MM.1S (cell line): ENCODE data around the gene RALGAPA2.

Source experiments
- DNase-seq: peaks from one replicate; pipeline ENCODE4 v3.0.0-alpha.2; 2015
- H2AFZ ChIP-seq: fragments of 300-600 bp; sonication (generic); 2 replicates; pipeline ENCODE4 v1.6.0; 2016; ENCODE audit warnings: antibody characterized with exemption, low read length
- H3F3A ChIP-seq: fragments of 300-600 bp; sonication (generic); 2 replicates; pipeline ENCODE4 v1.6.1; 2016; ENCODE audit warnings: mild to moderate bottlenecking, antibody characterized with exemption, low read length, moderate library complexity, mixed read lengths; ENCODE audit not compliant: insufficient read depth
- H3K27ac ChIP-seq: fragments of 300-600 bp; sonication (generic); 2 replicates; pipeline ENCODE4 v1.5.1; 2016; ENCODE audit warnings: mild to moderate bottlenecking, low read length
- H3K27me3 ChIP-seq: fragments of 300-600 bp; sonication (generic); replicated peaks from 2 replicates; pipeline ENCODE4 v1.6.0; 2016; ENCODE audit warnings: low read length; ENCODE audit not compliant: insufficient read depth
- H3K36me3 ChIP-seq: fragments of 300-600 bp; sonication (generic); replicated peaks from 2 replicates; pipeline ENCODE4 v1.6.1; 2016; ENCODE audit warnings: mild to moderate bottlenecking, low read length, mixed read lengths; ENCODE audit not compliant: insufficient read depth
- H3K4me1 ChIP-seq: fragments of 300-600 bp; sonication (generic); 2 replicates; pipeline ENCODE4 v1.6.1; 2016; ENCODE audit warnings: low read length, mixed read lengths
- H3K4me2 ChIP-seq: fragments of 300-600 bp; sonication (generic); 2 replicates; pipeline ENCODE4 v1.6.0; 2016; ENCODE audit warnings: low read depth, low read length
- H3K4me3 ChIP-seq: fragments of 300-600 bp; sonication (generic); 2 replicates; pipeline ENCODE4 v1.5.1; 2016; ENCODE audit warnings: low read length, mixed read lengths
- H3K79me2 ChIP-seq: fragments of 300-600 bp; sonication (generic); 2 replicates; pipeline ENCODE4 v1.6.1; 2016; ENCODE audit warnings: mixed run types, low read length, mixed read lengths
- H3K9ac ChIP-seq: fragments of 300-600 bp; sonication (generic); 2 replicates; pipeline ENCODE4 v1.6.1; 2016; ENCODE audit warnings: low read length, mixed read lengths
- H3K9me2 ChIP-seq: fragments of 300-600 bp; sonication (generic); replicated peaks from 2 replicates; pipeline ENCODE4 v1.6.1; 2016; ENCODE audit warnings: mild to moderate bottlenecking, low read length, mixed read lengths; ENCODE audit not compliant: insufficient read depth
- H3K9me3 ChIP-seq: fragments of 300-600 bp; sonication (generic); replicated peaks from 2 replicates; pipeline ENCODE4 v1.6.1; 2016; ENCODE audit warnings: mild to moderate bottlenecking, low read length, mixed read lengths; ENCODE audit not compliant: insufficient read depth
- H4K20me1 ChIP-seq: fragments of 300-600 bp; sonication (generic); 2 replicates; pipeline ENCODE4 v1.6.1; 2016; ENCODE audit warnings: mild to moderate bottlenecking, low read length, moderate library complexity, mixed read lengths; ENCODE audit not compliant: insufficient read depth
- EZH2 ChIP-seq: fragments of 300-600 bp; sonication (generic); optimal IDR thresholded peaks from 2 replicates; pipeline ENCODE3; 2017; ENCODE audit warnings: low read depth, mild to moderate bottlenecking, antibody characterized with exemption, low read length, mixed read lengths
- EZH2phosphoT487 ChIP-seq: fragments of 300-600 bp; sonication (generic); IDR thresholded peaks from 2 replicates; pipeline ENCODE4 v1.6.1; 2018; ENCODE audit warnings: antibody characterized with exemption, low read length
- TF ChIP-seq, protein P1 (sequence below): fragments of 300-600 bp; sonication (generic); IDR thresholded peaks from 2 replicates; pipeline ENCODE4 v1.5.1; 2016; ENCODE audit warnings: antibody characterized with exemption, low read length, mixed read lengths

RALGAPA2 gene

DNA sequence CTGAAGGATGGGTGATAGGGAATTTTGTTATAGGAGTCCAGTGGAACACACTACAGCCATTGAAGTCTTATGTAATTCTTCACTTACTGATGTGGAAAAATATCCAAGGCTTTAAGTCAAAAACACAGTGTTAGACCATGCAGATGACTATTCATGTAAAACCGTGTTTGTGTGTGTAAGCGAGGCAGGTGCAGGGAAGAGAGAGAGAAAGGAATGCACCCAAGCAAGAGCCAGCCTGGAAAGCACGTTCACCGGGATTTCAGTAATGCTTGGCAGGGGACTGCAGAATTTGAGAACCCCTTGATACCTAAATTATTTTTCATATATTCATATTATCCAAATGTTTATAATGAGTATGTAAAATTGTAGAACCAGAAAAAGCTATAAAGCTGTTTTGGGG, 17.9 kb downstream of the RALGAPA2 start:
- H3K9ac ChIP-seq = no peak overlapping the region
- no peak overlapping the region for H3K4me3 ChIP-seq
- H3K36me3 ChIP-seq = no peaks in the 10 kb centered on the region

DNA sequence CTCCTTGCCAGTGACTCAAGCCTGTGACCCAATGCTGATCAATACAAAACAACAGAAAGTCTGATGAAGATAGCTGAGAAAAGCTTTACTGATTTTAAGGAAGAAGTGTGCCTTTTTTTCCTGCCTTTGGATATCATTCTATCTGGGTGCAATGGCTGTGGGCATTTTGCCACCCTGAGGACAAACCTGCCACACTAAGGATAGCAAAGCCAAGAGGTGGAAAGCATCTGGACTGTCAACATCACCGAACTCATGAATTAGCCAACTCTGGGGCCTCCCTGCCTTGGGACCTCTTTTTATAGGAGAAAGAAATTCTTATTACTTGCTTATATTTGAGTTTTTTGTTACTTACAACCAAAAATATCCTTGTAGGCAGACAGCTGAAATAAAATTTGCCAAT, 19.9 kb downstream of the RALGAPA2 start:
- Histone ChIP-seq H3K27me3 (no peaks in the 10 kb centered on the region), H3K9ac (no peak overlapping the region), H3F3A (no peaks in the 10 kb centered on the region), H3K36me3 (no peaks in the 10 kb centered on the region), H3K4me2 (no peak overlapping the region), H2AFZ (no peak overlapping the region), H3K27ac (no peak overlapping the region), H3K4me3 (no peak overlapping the region), H3K9me2 (no peaks in the 10 kb centered on the region), H3K79me2 (no peaks in the 10 kb centered on the region), H3K4me1 (no peaks in the 10 kb centered on the region), H4K20me1 (no peaks in the 10 kb centered on the region), H3K9me3 (no peaks in the 10 kb centered on the region)
- TF ChIP-seq EZH2phosphoT487 = no peak
- TF ChIP-seq, protein P1, sequence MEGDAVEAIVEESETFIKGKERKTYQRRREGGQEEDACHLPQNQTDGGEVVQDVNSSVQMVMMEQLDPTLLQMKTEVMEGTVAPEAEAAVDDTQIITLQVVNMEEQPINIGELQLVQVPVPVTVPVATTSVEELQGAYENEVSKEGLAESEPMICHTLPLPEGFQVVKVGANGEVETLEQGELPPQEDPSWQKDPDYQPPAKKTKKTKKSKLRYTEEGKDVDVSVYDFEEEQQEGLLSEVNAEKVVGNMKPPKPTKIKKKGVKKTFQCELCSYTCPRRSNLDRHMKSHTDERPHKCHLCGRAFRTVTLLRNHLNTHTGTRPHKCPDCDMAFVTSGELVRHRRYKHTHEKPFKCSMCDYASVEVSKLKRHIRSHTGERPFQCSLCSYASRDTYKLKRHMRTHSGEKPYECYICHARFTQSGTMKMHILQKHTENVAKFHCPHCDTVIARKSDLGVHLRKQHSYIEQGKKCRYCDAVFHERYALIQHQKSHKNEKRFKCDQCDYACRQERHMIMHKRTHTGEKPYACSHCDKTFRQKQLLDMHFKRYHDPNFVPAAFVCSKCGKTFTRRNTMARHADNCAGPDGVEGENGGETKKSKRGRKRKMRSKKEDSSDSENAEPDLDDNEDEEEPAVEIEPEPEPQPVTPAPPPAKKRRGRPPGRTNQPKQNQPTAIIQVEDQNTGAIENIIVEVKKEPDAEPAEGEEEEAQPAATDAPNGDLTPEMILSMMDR = no peak
- no peak for DNase-seq

More for the DNA sequence above, 17.9 kb downstream of the RALGAPA2 start:
- Histone ChIP-seq H4K20me1 (no peaks in the 10 kb centered on the region), H3K9me3 (no peaks in the 10 kb centered on the region), H2AFZ (no peak overlapping the region), H3F3A (no peaks in the 10 kb centered on the region), H3K79me2 (no peaks in the 10 kb centered on the region), H3K9me2 (no peaks in the 10 kb centered on the region), H3K27ac (no peak overlapping the region), H3K4me1 (no peaks in the 10 kb centered on the region), H3K27me3 (no peaks in the 10 kb centered on the region), H3K4me2 (no peak overlapping the region)
- TF ChIP-seq EZH2 = no peak
- TF ChIP-seq EZH2phosphoT487 = no peak
- TF ChIP-seq, protein P1 = no peak
- DNase-seq = no peak

GRCh38 chr20:20691477-20692235, 20.8 kb downstream of the RALGAPA2 start:
- Histone ChIP-seq H3F3A (no peaks in the 10 kb centered on the region), H3K9me2 (no peaks in the 10 kb centered on the region), H2AFZ (no peak overlapping the region), H4K20me1 (no peaks in the 10 kb centered on the region), H3K27ac (no peak overlapping the region), H3K4me2 (no peak overlapping the region), H3K4me1 (no peaks in the 10 kb centered on the region), H3K4me3 (no peak overlapping the region), H3K79me2 (no peaks in the 10 kb centered on the region), H3K9ac (no peak overlapping the region), H3K36me3 (no peaks in the 10 kb centered on the region), H3K27me3 (no peaks in the 10 kb centered on the region), H3K9me3 (no peaks in the 10 kb centered on the region)
- no peak for DNase-seq
- TF ChIP-seq, protein P1 = no peak
- TF ChIP-seq EZH2phosphoT487 (no peak), EZH2 (no peak)
